NB4 (cell line): ENCODE measurements around the gene MAP3K14.

Experiments used
- MAX ChIP-seq: IDR thresholded peaks from 2 replicates; pipeline ENCODE4 v1.6.1; 2011; ENCODE audit warnings: low read depth, low read length
- POLR2A ChIP-seq: IDR thresholded peaks from 2 replicates; pipeline ENCODE4 v1.6.1; 2011; ENCODE audit warnings: mild to moderate bottlenecking; ENCODE audit not compliant: insufficient read length; ENCODE audit errors: extremely low read depth

GRCh38 chr17:45311401-45311759 is 5.4 kb downstream of the MAP3K14 start:
- no peak for TF ChIP-seq POLR2A
- TF ChIP-seq MAX: no peak
